OCI-LY7 (cell line): ENCODE data around the gene HOXA7.

ENCODE experiments used
- CTCF ChIP-seq: fragments of 200-600 bp; sonication (generic); conservative IDR thresholded peaks from 2 replicates; pipeline ENCODE4 v1.5.1; 2014; ENCODE audit warnings: mild to moderate bottlenecking, antibody characterized with exemption, low read length, moderate library complexity, mixed read lengths
- EZH2phosphoT487 ChIP-seq: fragments of 200-600 bp; sonication (generic); IDR thresholded peaks from 2 replicates; pipeline ENCODE4 v1.6.1; 2018; ENCODE audit warnings: low read depth, borderline replicate concordance, mild to moderate bottlenecking, mixed run types, antibody characterized with exemption, low read length, moderate library complexity, mixed read lengths

GRCh38 chr7:27200761-27201579 is 44.5 kb upstream of the HOXA7 start:
- TF ChIP-seq EZH2phosphoT487 (no peak), CTCF (no peak)
